Stimulated activated naive B cell treated with anti-CD40 and anti-IgM and Interleukin-4, amounts not matched to agents 10 μg/mL and 1 μg/mL and 100 μg/mL, for 72 hours (primary cell): ENCODE measurements around the gene CCR9.

Experiments
- ATAC-seq, 2 donors: fragments of 150-1000 bp; cut with Tn5 transposase; replicated peaks; 2 replicates each; pipeline ENCODE4 v1.10.0; 2021; ENCODE audit warnings: moderate library complexity in 1 of 2
- DNase-seq: peaks from one replicate; pipeline ENCODE4 v3.0.0; 2021
- H3K27ac Mint-ChIP-seq: one replicate; pipeline ENCODE4 v1.8.0; 2022; ENCODE audit warnings: mild to moderate bottlenecking, mixed read lengths
- H3K27me3 Mint-ChIP-seq, 2 donors: one replicate each; pipeline ENCODE4 v1.8.0; 2022; ENCODE audit warnings: mixed read lengths in 2 of 2
- H3K36me3 Mint-ChIP-seq, 2 donors: one replicate each; pipeline ENCODE4 v1.8.0; 2022; ENCODE audit warnings: mixed read lengths in 2 of 2, mild to moderate bottlenecking in 1 of 2
- H3K4me1 Mint-ChIP-seq, 2 donors: one replicate each; pipeline ENCODE4 v1.8.0; 2022; ENCODE audit warnings: mixed read lengths in 2 of 2, mild to moderate bottlenecking in 1 of 2
- H3K4me3 Mint-ChIP-seq, 2 donors: one replicate each; pipeline ENCODE4 v1.8.0; 2022; ENCODE audit warnings: mild to moderate bottlenecking in 2 of 2, mixed read lengths in 2 of 2, moderate library complexity in 1 of 2
- H3K9me3 Mint-ChIP-seq, 2 donors: one replicate each; pipeline ENCODE4 v1.8.0; 2022; ENCODE audit warnings: mixed read lengths in 2 of 2, mild to moderate bottlenecking in 1 of 2

The CCR9 gene

DNA sequence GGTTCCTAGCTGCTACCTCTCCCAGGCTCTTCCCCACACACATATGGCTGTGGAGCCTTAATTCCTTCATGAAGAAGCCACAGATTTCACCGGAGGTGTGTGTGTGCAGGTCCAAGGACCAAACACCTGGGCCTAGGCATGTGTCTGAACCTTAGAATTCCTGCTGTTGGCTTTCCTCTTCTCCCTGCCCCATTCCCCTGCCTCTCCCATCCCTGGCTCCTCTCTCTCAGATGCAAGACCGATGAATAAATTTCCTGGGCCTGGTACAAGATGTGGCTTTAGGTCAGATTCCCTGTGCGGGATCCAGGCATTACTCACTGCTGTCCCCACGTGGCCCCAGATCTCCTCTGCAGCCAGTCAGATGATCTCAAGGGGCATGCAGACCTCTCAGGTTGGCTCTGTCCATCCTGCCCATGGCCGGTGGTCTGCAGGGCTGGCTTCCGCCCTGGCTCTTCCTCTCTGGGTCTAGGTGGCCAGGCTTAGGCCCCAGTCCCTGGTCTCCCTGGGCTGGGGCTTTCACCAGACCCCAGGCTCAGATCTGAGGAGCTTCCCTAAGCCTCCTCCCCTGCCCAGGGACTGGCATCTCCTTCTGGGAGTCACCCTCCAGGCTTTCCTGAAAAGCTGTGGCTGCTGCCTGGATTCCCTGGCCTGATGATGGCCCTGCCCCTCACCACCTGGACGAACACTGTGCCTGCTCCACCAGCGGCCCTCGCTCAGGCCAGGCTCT, 20.5 kb downstream of the CCR9 start:
- Mint-ChIP-seq H3K27me3 (no peaks in the 10 kb centered on the region), H3K27ac (no peak overlapping the region), H3K9me3 (no peaks in the 10 kb centered on the region), H3K4me1 (peaks cover 28 to 45% of the 10 kb centered on the region in 2 donors), H3K36me3 (peaks cover 10% of the 10 kb centered on the region in 2 donors), H3K4me3 (peak overlapping the region in 1 of 2 donors; percentile 6)
- DNase-seq (no peak), ATAC-seq (no peak)

DNA sequence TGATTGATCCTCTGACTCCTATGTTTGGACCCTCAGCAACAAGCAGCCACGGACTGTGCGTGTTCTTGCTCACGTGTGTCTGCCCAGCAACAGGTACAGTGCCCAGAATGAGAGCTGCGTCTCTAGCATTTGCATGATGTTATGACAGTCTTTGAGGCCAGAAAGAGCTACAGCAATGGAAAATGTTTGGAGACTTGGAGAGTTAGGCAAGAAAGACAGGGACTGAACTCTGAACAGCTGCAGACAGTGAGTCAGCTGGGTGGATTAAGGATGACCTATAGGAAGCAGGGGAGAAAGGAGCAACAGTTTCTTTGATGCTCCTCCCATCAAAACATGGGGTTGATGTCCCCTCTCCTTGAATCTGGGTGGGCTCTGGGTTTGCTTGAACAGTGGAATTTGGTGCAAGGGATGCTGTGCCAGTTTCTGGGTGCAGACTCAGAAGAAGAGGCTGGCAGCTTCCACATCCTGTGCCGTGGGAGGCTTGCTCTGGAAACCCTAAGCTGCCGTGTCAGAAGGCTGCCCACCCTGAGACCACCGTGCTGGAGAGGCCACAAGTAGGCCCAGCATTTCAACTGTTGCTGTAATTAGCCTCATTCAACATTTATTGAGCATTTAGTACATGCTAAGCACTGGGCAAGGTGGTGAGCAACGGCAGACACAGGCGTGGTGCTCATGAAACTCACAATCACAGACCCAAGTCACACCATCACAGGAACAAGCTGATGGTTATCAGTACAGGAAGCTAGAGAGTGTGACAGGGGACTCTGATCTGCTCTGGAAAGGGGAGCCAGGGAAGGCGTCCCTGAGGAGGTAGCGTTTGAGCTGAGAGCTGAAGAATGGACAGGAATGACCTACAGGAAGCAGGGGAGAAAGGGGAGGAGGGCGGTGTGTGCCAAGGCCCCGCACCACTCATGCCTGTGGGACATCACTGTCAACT, 21.7 kb downstream of the CCR9 start:
- H3K4me3 Mint-ChIP-seq: no peak overlapping the region
- DNase-seq (no peak), ATAC-seq (no peak)
- no peaks in the 10 kb centered on the region for H3K9me3 Mint-ChIP-seq
- H3K36me3 Mint-ChIP-seq: peaks cover 10 to 12% of the 10 kb centered on the region in 2 donors
- peaks cover 28 to 45% of the 10 kb centered on the region in 2 donors for H3K4me1 Mint-ChIP-seq
- no peak overlapping the region for H3K27ac Mint-ChIP-seq
- no peaks in the 10 kb centered on the region for H3K27me3 Mint-ChIP-seq

DNA sequence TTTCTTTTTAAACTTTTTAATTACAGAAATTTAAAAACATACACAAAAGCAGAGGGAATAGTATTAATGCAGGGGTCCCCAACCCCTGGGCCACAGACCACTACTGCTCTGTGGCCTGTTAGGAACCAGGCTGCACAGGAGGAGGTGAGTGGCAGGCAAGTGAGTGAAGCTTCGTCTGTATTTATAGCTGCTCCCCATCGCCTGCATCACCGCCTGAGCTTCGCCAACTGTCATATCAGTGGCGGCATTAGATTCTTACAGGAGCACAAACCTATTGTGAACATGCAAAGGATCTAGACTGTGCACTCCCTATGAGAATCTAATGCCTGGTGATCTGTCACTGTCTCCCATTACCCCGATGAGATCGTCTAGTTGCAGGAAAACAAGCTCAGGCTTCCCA, 22.4 kb downstream of the CCR9 start:
- Mint-ChIP-seq H3K4me3 (no peak overlapping the region), H3K27ac (no peak overlapping the region), H3K36me3 (peaks cover 10 to 12% of the 10 kb centered on the region in 2 donors), H3K9me3 (no peaks in the 10 kb centered on the region), H3K4me1 (peaks cover 28 to 45% of the 10 kb centered on the region in 2 donors), H3K27me3 (no peaks in the 10 kb centered on the region)
- no peak for ATAC-seq
- no peak for DNase-seq

DNA sequence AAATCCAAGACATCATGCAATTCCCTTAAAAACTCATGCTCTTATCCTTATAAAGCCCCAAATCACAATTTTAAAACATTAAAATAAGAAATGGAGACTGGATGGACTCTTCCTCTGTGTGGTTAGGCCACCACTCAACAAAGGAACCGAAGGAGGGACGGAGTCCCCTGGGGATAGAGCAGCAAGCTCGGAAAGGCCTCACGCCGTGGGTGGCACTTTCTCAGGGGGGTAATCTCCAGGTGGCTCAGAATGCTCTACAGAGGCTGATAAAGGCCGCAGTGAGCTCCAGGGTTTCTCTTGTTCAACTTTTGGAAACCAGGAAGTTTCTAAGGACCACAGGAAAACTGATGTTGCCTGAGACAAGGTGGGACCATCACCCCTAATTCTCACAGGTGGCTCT, 23.2 kb downstream of the CCR9 start:
- Mint-ChIP-seq H3K27ac (no peak overlapping the region), H3K4me1 (peaks cover 28 to 43% of the 10 kb centered on the region in 2 donors)

DNA sequence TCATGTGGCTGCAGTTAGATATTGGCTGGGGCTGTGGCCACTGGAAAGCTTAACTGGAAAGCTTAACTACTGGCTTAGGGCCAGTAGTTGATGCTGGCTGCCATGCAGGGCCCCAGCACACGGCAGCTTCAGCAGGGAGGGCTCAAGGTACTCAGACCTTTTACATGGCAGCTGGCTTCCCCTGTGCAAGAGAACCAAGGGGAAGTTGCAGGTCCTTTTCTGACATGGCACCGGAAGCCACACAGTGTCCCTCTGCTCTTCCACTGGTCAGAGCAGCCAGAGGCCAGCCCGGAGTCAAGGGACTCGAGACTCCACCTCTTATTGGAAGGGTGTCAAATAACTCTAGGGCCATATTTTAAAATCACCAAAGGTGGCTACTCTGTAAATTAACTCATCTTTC, 24.5 kb downstream of the CCR9 start:
- Mint-ChIP-seq H3K27me3 (no peaks in the 10 kb centered on the region), H3K4me3 (no peak overlapping the region), H3K4me1 (peaks cover 33 to 43% of the 10 kb centered on the region in 2 donors), H3K36me3 (peaks cover 10 to 12% of the 10 kb centered on the region in 2 donors), H3K9me3 (no peaks in the 10 kb centered on the region), H3K27ac (no peak overlapping the region)
- DNase-seq: no peak
- no peak for ATAC-seq

More for the DNA sequence above, 23.2 kb downstream of the CCR9 start:
- H3K36me3 Mint-ChIP-seq: peaks cover 10 to 12% of the 10 kb centered on the region in 2 donors
- peak overlapping the region in 1 of 2 donors; percentile 2 for H3K4me3 Mint-ChIP-seq
- ATAC-seq (peak; percentile 73 to 76), DNase-seq (peak; percentile 52)
- no peaks in the 10 kb centered on the region for H3K9me3 Mint-ChIP-seq
- no peaks in the 10 kb centered on the region for H3K27me3 Mint-ChIP-seq

DNA sequence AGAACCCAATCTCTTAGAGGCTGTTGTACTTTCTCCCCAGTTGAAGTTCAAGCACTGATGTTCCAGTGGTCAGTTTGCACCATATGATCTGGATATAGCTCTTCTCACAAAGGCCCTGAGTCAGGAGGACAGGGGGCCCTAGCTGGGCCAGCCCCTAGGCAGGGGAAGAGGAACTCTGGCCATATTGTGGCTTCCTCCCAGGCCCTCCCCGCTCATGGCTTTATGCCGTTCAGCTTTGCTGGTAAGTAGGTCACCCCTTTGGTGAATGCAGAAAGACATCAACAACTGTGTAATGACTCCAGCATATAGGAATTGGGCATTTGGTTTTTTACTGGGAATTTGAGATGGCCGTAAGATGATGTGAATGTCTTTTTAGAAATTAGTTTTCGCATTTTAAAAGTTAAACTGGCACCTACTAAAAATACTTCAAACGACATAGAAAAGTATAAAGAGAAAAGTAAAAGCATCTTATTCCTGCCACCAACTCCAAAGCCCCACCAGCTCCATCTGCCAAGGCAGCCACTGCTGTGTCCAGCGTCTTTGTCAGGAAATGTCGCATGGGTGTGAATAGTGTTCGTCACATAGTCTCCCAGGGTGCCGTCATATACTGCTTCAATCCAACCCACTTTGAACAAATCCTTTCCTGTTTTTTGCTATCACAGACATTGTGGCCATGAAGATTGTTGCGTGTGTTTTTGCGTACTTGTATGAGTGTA, 25.3 kb downstream of the CCR9 start:
- no peaks in the 10 kb centered on the region for H3K9me3 Mint-ChIP-seq
- peaks cover 34 to 44% of the 10 kb centered on the region in 2 donors for H3K4me1 Mint-ChIP-seq
- H3K4me3 Mint-ChIP-seq: no peak overlapping the region
- no peaks in the 10 kb centered on the region for H3K27me3 Mint-ChIP-seq
- peaks cover 9 to 12% of the 10 kb centered on the region in 2 donors for H3K36me3 Mint-ChIP-seq
- no peak overlapping the region for H3K27ac Mint-ChIP-seq
- DNase-seq (no peak), ATAC-seq (no peak)

DNA sequence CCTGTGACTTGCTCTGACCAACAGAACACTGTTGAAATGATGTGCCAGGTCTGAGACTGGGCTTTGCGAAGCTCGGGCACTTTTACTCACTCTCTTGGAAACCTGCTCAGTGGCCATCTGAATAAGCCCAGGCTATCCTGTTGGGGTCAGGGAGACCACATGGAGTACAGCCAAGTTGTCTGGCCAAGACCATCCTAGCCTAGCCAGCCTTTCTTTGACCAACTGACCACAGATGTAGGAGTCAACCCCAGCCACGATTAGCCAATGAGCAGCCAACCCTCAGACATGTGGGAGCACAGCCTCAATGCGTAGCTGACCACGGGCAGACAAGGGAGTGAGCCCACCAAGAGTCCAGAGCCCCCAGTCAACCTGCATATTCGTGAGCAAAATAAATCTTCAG, 26.1 kb downstream of the CCR9 start:
- Mint-ChIP-seq H3K27me3 (no peaks in the 10 kb centered on the region), H3K4me1 (peaks cover 33 to 36% of the 10 kb centered on the region in 2 donors), H3K27ac (no peak overlapping the region), H3K9me3 (no peaks in the 10 kb centered on the region), H3K36me3 (peaks cover 10 to 13% of the 10 kb centered on the region in 2 donors), H3K4me3 (no peak overlapping the region)
- ATAC-seq (no peak), DNase-seq (no peak)

GRCh38 chr3:45914362-45915058, 28.2 kb downstream of the CCR9 start:
- ATAC-seq: no peak
- no peak overlapping the region for H3K27ac Mint-ChIP-seq

GRCh38 chr3:45915059-45915439, 28.7 kb downstream of the CCR9 start:
- Mint-ChIP-seq H3K9me3 (no peaks in the 10 kb centered on the region), H3K27ac (no peak overlapping the region), H3K4me1 (peaks cover 23 to 30% of the 10 kb centered on the region in 2 donors), H3K4me3 (no peak overlapping the region), H3K36me3 (peaks cover 12 to 20% of the 10 kb centered on the region in 2 donors), H3K27me3 (no peaks in the 10 kb centered on the region)
- no peak for DNase-seq
- ATAC-seq: no peak

More at GRCh38 chr3:45914362-45915058, 28.2 kb downstream of the CCR9 start:
- peaks cover 28 to 35% of the 10 kb centered on the region in 2 donors for H3K4me1 Mint-ChIP-seq
- H3K4me3 Mint-ChIP-seq: no peak overlapping the region
- peaks cover 15 to 21% of the 10 kb centered on the region in 2 donors for H3K36me3 Mint-ChIP-seq
- H3K27me3 Mint-ChIP-seq: no peaks in the 10 kb centered on the region
- no peak for DNase-seq
- H3K9me3 Mint-ChIP-seq: no peaks in the 10 kb centered on the region

- H3K27me3 Mint-ChIP-seq: no peaks in the 10 kb centered on the region
- peak; percentile 95 for ATAC-seq
- peak; percentile 79 for DNase-seq
- H3K4me1 Mint-ChIP-seq: peaks cover 19 to 25% of the 10 kb centered on the region in 2 donors
- peak overlapping the region; percentile 57 for H3K27ac Mint-ChIP-seq
- no peaks in the 10 kb centered on the region for H3K9me3 Mint-ChIP-seq
- peaks cover 11 to 22% of the 10 kb centered on the region in 2 donors for H3K36me3 Mint-ChIP-seq
- peak overlapping the region; percentile 37 to 44 for H3K4me3 Mint-ChIP-seq
Measured at GRCh38 chr3:45915518-45916231, 29.3 kb downstream of the CCR9 start.

GRCh38 chr3:45917146-45917898, 31.0 kb downstream of the CCR9 start:
- H3K4me1 Mint-ChIP-seq: peaks cover 19 to 25% of the 10 kb centered on the region in 2 donors
- ATAC-seq (no peak), DNase-seq (no peak)
- H3K27ac Mint-ChIP-seq: no peak overlapping the region
- H3K4me3 Mint-ChIP-seq: no peak overlapping the region
- peaks cover 21 to 37% of the 10 kb centered on the region in 2 donors for H3K36me3 Mint-ChIP-seq
- no peaks in the 10 kb centered on the region for H3K9me3 Mint-ChIP-seq
- H3K27me3 Mint-ChIP-seq: no peaks in the 10 kb centered on the region

DNA sequence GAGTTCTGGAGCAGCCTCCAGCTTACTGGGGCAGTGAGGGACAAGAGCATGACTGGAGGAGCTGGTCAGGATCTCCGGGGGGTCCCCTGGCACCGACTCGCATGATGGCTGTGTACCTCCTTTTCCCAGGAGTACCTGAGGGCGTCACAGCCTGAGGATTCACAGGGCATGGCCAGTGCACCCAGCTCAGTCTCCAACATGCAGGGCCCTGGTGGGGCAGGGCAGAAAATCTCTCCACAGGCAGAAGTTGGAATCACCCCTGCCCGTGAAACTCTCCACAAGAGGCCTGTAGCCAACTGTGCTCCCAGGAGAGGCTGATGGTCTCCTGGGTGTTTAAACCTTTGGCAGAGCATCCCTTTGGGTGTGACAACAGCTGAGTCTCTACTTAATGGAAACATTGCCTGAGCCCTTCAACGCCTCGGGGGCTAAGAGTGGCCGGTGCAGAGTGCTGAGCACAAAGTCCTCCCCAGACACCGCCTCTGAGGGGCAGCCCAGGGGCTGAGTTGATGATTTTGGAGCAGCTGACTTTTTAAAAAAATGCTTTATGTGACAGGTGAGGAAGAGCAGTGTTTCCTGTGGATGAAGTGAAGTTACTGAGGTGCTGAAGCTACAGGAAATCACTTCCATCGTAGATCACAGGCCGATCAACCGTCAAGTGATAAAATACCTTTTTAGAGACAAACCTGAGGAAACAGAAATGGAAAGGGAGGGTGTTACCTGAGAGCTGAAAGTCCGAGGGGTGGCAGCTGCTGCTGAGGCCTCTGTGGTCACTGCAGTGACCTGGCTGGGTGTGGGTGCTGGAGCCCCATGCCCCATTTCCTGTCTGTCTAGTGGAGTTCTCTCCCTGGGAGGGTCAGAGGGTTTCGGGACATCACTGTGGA, 35.1 kb downstream of the CCR9 start:
- Mint-ChIP-seq H3K27ac (no peak overlapping the region), H3K4me3 (no peak overlapping the region), H3K36me3 (peaks cover 43 to 61% of the 10 kb centered on the region in 2 donors), H3K9me3 (no peaks in the 10 kb centered on the region), H3K4me1 (peaks cover 4 to 6% of the 10 kb centered on the region in 2 donors), H3K27me3 (no peaks in the 10 kb centered on the region)
- ATAC-seq (no peak), DNase-seq (no peak)
